Measurements from ENCODE around the gene CFAP410. TPM values are rescaled to one million over a fixed set of nuclear protein-coding genes. Genes with fewer than 3 reads are reported as not detected.

The CFAP410 gene
- polyA plus RNA-seq, 1 of the 3 experiments (the other 2 are of a cell fraction) = 18.0 TPM

DNA sequence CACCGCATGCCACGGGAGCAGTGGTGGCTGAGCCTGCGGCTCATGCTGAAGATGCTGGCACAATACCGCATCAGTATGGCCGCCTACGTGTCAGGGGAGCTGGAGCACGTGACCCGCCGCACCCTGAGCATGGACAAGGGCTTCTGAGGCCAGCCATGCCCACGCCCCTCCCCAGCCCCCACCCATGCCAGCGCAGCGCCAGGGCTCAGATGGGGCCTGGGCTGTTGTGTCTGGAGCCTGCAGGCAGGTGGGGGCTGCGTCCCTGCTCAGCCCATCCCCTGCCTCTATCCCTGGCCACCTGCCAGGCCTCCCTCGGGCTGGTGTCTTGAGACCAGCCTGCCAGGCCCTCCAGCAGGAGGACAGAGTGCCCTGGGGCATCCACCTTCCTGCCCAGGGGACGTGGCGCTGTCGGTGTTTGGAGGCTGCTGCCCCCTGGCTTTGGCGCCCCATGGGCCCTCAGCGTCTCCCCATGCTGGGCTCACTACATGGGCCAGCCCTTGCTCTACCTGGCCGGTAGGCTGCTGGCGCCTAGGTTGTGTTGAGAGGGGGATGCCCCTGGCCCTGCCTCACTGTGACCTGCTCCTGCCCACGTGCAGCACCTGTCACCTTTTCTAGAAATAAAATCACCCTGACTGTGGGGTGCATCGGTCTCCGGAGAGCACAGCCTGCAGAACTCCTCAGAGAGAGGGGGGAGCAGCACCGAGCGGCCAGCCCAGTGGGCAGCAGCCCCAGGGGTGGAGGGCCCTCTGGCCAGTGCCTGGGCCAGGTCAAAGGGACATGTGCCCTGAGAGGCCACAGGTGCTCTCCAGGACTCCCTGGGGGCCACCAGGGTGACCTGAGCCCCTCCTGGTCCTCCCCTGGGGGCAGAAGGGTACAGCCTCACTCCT lies 12.2 kb downstream of the CFAP410 start:
- H3K9me2 ChIP-seq = no peaks in the 10 kb centered on the region
- H3K9ac ChIP-seq = no peak overlapping the region
- H3K27ac ChIP-seq (ENCODE audit: low read depth in 2 of 2, low read length in 1 of 2) = no peak overlapping the region
- no peaks in the 10 kb centered on the region for H4K20me1 ChIP-seq (ENCODE audit: insufficient read depth)
- POLR2A ChIA-PET = no interaction called here
- DNase-seq = peak; percentile 59
- TF ChIP-seq, protein P1, sequence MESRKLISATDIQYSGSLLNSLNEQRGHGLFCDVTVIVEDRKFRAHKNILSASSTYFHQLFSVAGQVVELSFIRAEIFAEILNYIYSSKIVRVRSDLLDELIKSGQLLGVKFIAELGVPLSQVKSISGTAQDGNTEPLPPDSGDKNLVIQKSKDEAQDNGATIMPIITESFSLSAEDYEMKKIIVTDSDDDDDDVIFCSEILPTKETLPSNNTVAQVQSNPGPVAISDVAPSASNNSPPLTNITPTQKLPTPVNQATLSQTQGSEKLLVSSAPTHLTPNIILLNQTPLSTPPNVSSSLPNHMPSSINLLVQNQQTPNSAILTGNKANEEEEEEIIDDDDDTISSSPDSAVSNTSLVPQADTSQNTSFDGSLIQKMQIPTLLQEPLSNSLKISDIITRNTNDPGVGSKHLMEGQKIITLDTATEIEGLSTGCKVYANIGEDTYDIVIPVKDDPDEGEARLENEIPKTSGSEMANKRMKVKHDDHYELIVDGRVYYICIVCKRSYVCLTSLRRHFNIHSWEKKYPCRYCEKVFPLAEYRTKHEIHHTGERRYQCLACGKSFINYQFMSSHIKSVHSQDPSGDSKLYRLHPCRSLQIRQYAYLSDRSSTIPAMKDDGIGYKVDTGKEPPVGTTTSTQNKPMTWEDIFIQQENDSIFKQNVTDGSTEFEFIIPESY (IDR thresholded peaks at IDR 0.05; ENCODE audit: borderline replicate concordance, low read depth) = no peak
- TF ChIP-seq EP300 (IDR thresholded peaks at IDR 0.05; ENCODE audit: borderline replicate concordance in 1 of 2, low read depth in 1 of 2, low read length in 1 of 2) = no peak
- no peak for TF ChIP-seq FOSL2 (IDR thresholded peaks at IDR 0.05; ENCODE audit: borderline replicate concordance, low read depth)
- no peak for TF ChIP-seq NRF1 (IDR thresholded peaks at IDR 0.05; ENCODE audit: low read depth, low read length)
- TF ChIP-seq TEAD4 (IDR thresholded peaks at IDR 0.05; ENCODE audit: borderline replicate concordance, insufficient read depth) = no peak
- TF ChIP-seq PBX3 (IDR thresholded peaks at IDR 0.05) = no peak
- H3K27me3 ChIP-seq (ENCODE audit: insufficient read depth) = no peaks in the 10 kb centered on the region
- peaks cover 0 to 11% of the 10 kb centered on the region in 2 experiments; a peak in 1 of 4 replicates for H3K4me1 ChIP-seq (ENCODE audit: control insufficient read depth in 1 of 2, insufficient read depth in 2 of 2, low read depth in 1 of 2, low read length in 1 of 2)
- no peak overlapping the region for H2AFZ ChIP-seq (ENCODE audit: low read depth)
- WGBS (ENCODE audit: low lambda C conversion rate) = 100% methylated on average over 2 of the region's 26 CpGs
- H3F3A ChIP-seq (replicated peaks; ENCODE audit: insufficient read depth) = no peaks in the 10 kb centered on the region
- H3K79me2 ChIP-seq (ENCODE audit: insufficient read depth) = no peaks in the 10 kb centered on the region
- CTCF ChIA-PET = interaction anchor here (1.1 to 1.6 kb wide), 2 partner anchors 23 to 30 kb away, joined by 3 to 6 read pairs; no protein-coding TSS in a partner anchor
- peaks cover 0 to 36% of the 10 kb centered on the region in 2 experiments for H3K36me3 ChIP-seq (replicated peaks in 1 of 2; ENCODE audit: control insufficient read depth in 1 of 2, insufficient read depth in 2 of 2, low read length in 1 of 2)
- no peak overlapping the region for H3K4me2 ChIP-seq
- no peak overlapping the region for H3K4me3 ChIP-seq (ENCODE audit: low read depth in 2 of 2, low read length in 1 of 2)
- no peaks in the 10 kb centered on the region for H3K9me3 ChIP-seq

- Histone ChIP-seq H3K9me2 (no peaks in the 10 kb centered on the region), H2AFZ (ENCODE audit: low read depth) (no peak overlapping the region), H3K27me3 (ENCODE audit: insufficient read depth) (no peaks in the 10 kb centered on the region), H3F3A (replicated peaks; ENCODE audit: insufficient read depth) (no peaks in the 10 kb centered on the region), H3K4me2 (no peak overlapping the region), H3K27ac (ENCODE audit: low read depth in 2 of 2, low read length in 1 of 2) (no peak overlapping the region), H3K79me2 (ENCODE audit: insufficient read depth) (no peaks in the 10 kb centered on the region), H3K9me3 (no peaks in the 10 kb centered on the region), H3K36me3 (replicated peaks in 1 of 2; ENCODE audit: control insufficient read depth in 1 of 2, insufficient read depth in 2 of 2, low read length in 1 of 2) (peaks cover 0 to 40% of the 10 kb centered on the region in 2 experiments), H3K4me3 (ENCODE audit: low read depth in 2 of 2, low read length in 1 of 2) (no peak overlapping the region), H3K4me1 (ENCODE audit: control insufficient read depth in 1 of 2, insufficient read depth in 2 of 2, low read depth in 1 of 2, low read length in 1 of 2) (peaks cover 0 to 11% of the 10 kb centered on the region in 2 experiments; a peak in 1 of 4 replicates), H3K9ac (no peak overlapping the region), H4K20me1 (ENCODE audit: insufficient read depth) (no peaks in the 10 kb centered on the region)
- CTCF ChIA-PET = interaction anchor here (1.1 to 1.6 kb wide), 2 partner anchors 22 to 29 kb away, joined by 3 to 6 read pairs; no protein-coding TSS in a partner anchor
- WGBS (ENCODE audit: low lambda C conversion rate) = 100% methylated on average over 2 of the region's 13 CpGs
- DNase-seq = no peak
- POLR2A ChIA-PET = no interaction called here
- no peak for TF ChIP-seq TEAD4 (IDR thresholded peaks at IDR 0.05; ENCODE audit: borderline replicate concordance, insufficient read depth)
- TF ChIP-seq, protein P1 (IDR thresholded peaks at IDR 0.05; ENCODE audit: borderline replicate concordance, low read depth) = no peak
- no peak for TF ChIP-seq REST (IDR thresholded peaks at IDR 0.05; ENCODE audit: low read depth, low read length)
- no peak for TF ChIP-seq RCOR1 (IDR thresholded peaks at IDR 0.05; ENCODE audit: low read length)
- TF ChIP-seq SIN3A (IDR thresholded peaks at IDR 0.05; ENCODE audit: borderline replicate concordance, low read depth, low read length) = no peak
- TF ChIP-seq CHD2 (IDR thresholded peaks at IDR 0.05; ENCODE audit: low read length, partially characterized antibody) = no peak
- TF ChIP-seq YY1 (IDR thresholded peaks at IDR 0.05; ENCODE audit: low read depth) = no peak
- no peak for TF ChIP-seq NFIC (IDR thresholded peaks at IDR 0.05; ENCODE audit: borderline replicate concordance)
Measured at GRCh38 chr21:44326272-44326647, 12.9 kb downstream of the CFAP410 start.
